DOHH2 (cell line): ENCODE data around the gene ERG28.

Experiments used
- EZH2phosphoT487 ChIP-seq: fragments of 200-600 bp; sonication (generic); IDR thresholded peaks from 2 replicates; pipeline ENCODE4 v1.6.1; 2017; ENCODE audit warnings: borderline replicate concordance, mild to moderate bottlenecking, antibody characterized with exemption, low read length, moderate library complexity, mixed read lengths
- TF ChIP-seq, protein P1 (sequence below): fragments of 200-600 bp; sonication (generic); IDR thresholded peaks from one replicate; pipeline ENCODE4 v1.5.1; 2014; ENCODE audit warnings: antibody characterized with exemption, mild to moderate bottlenecking, low read depth, low read length; ENCODE audit not compliant: poor library complexity, severe bottlenecking

DNA sequence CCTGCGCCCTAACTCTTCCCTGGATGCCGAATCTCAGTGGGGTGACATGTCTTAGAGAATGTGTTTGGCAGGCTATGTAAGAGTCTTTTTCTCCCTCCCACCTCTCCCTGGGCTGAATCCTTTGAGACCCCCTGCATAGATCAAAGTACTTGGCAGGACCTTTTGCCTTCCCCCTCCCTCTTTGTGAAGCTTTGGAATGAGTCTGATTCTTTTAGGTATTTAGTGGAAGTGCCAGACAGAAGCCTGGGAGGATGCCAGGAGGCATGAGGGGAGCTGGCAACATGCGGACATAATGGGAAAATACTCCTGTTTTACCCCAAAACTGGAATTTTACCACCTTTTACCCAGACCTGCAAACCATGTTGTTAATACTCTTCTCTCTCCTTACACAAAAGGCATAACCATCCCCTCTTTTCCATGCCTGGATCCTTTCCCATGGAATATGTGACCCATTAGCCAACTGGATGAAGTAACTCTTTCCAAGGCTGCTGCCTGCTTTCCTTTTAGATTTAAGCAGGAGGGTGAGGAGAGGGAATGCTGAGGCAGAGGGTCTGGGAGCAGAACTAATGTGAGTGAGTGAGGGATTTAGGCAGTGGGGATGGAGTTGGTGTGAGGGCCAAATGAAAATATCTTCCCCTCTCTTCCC lies 42.1 kb upstream of the ERG28 start:
- TF ChIP-seq, protein P1, sequence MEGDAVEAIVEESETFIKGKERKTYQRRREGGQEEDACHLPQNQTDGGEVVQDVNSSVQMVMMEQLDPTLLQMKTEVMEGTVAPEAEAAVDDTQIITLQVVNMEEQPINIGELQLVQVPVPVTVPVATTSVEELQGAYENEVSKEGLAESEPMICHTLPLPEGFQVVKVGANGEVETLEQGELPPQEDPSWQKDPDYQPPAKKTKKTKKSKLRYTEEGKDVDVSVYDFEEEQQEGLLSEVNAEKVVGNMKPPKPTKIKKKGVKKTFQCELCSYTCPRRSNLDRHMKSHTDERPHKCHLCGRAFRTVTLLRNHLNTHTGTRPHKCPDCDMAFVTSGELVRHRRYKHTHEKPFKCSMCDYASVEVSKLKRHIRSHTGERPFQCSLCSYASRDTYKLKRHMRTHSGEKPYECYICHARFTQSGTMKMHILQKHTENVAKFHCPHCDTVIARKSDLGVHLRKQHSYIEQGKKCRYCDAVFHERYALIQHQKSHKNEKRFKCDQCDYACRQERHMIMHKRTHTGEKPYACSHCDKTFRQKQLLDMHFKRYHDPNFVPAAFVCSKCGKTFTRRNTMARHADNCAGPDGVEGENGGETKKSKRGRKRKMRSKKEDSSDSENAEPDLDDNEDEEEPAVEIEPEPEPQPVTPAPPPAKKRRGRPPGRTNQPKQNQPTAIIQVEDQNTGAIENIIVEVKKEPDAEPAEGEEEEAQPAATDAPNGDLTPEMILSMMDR, result no peak
- no peak for TF ChIP-seq EZH2phosphoT487
